ENCODE results near the gene TBC1D23. TPM values are rescaled to one million over a fixed set of nuclear protein-coding genes. Genes with fewer than 3 reads are reported as not detected.

The TBC1D23 gene
- total and polyA plus RNA-seq, 9 of the 15 experiments (the other 6 are each of a cell fraction or from before 2014, with no cell fraction given), result 23.4 to 85.8 (median 43.7) TPM

DNA sequence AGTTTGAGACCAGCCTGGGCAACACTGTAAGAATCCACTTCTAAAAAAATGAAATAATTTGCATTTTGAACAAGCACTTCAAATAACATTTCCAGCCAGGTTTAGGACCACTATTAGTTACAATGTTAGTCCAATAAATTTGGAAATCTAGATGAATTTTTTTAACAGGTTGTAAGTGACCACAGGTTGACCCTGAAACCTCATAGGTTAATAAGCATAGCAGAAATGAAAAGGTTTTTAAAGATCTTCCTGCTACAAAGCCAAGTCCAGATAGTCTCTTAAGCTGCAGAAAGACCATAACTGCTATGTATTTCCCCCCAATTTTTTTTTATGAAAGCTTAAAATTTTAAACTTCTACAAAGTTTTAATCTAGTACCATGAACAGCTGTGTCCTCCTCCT lies 72.3 kb downstream of the TBC1D23 start:
- Histone ChIP-seq H3K9me3 (replicated peaks; ENCODE audit: control insufficient read depth, insufficient read depth, low read depth, low read length) (no peaks in the 10 kb centered on the region), H3K9ac (ENCODE audit: insufficient read depth in 1 of 2, low read depth in 2 of 2, low read length in 2 of 2) (no peak overlapping the region), H3K4me2 (ENCODE audit: insufficient read depth, low read length) (no peak overlapping the region), H3K36me3 (ENCODE audit: control insufficient read depth, insufficient read depth, low read length) (no peaks in the 10 kb centered on the region), H2AFZ (ENCODE audit: low read depth, low read length) (no peak overlapping the region), H4K20me1 (replicated peaks; ENCODE audit: control insufficient read depth, insufficient read depth, low read length) (no peaks in the 10 kb centered on the region), H3K4me3 (no peak overlapping the region), H3K79me2 (ENCODE audit: control insufficient read depth, insufficient read depth, low read length) (peaks cover 7% of the 10 kb centered on the region; the same call in 2 of the 3 replicates), H3K9me1 (ENCODE audit: control insufficient read depth, insufficient read depth, low read length) (no peaks in the 10 kb centered on the region), H3K27ac (ENCODE audit: extremely low read depth, low read depth, low read length) (no peak overlapping the region), H3K27me3 (ENCODE audit: control insufficient read depth in 2 of 2, insufficient read depth in 2 of 2, low read length in 2 of 2) (no peaks in the 10 kb centered on the region), H3K4me1 (replicated peaks in 1 of 2; ENCODE audit: control insufficient read depth in 2 of 2, insufficient read depth in 2 of 2, low read length in 2 of 2) (peaks cover 9 to 14% of the 10 kb centered on the region in 2 experiments; a peak in 4 of 5 replicates)
- no TSS peak for BruUV-seq (replicated peaks)
- TF ChIP-seq ZNF212 (CRISPR knock-in tag; IDR thresholded peaks at IDR 0.05), result no peak
- TF ChIP-seq RBM17 (IDR thresholded peaks at IDR 0.05; ENCODE audit: borderline replicate concordance, low read depth, low read length), result no peak
- TF ChIP-seq, protein P1, sequence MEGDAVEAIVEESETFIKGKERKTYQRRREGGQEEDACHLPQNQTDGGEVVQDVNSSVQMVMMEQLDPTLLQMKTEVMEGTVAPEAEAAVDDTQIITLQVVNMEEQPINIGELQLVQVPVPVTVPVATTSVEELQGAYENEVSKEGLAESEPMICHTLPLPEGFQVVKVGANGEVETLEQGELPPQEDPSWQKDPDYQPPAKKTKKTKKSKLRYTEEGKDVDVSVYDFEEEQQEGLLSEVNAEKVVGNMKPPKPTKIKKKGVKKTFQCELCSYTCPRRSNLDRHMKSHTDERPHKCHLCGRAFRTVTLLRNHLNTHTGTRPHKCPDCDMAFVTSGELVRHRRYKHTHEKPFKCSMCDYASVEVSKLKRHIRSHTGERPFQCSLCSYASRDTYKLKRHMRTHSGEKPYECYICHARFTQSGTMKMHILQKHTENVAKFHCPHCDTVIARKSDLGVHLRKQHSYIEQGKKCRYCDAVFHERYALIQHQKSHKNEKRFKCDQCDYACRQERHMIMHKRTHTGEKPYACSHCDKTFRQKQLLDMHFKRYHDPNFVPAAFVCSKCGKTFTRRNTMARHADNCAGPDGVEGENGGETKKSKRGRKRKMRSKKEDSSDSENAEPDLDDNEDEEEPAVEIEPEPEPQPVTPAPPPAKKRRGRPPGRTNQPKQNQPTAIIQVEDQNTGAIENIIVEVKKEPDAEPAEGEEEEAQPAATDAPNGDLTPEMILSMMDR (IDR thresholded peaks at IDR 0.05 in 2 of 3, conservative IDR thresholded peaks at IDR 0.05 in 1 of 3; ENCODE audit: insufficient read depth in 2 of 3, low read depth in 1 of 3, low read length in 3 of 3), result no peak
- TF ChIP-seq SRSF7 (optimal IDR thresholded peaks at IDR 0.05; ENCODE audit: low read depth, low read length), result no peak
- no peak for TF ChIP-seq MTF1 (CRISPR knock-in tag; IDR thresholded peaks at IDR 0.05; ENCODE audit: borderline replicate concordance)
- TF ChIP-seq TCFL5 (CRISPR knock-in tag; conservative IDR thresholded peaks at IDR 0.05), result no peak
- no peak for TF ChIP-seq SETDB1 (IDR thresholded peaks at IDR 0.05; ENCODE audit: low read length)
- no peak for TF ChIP-seq DMBX1 (CRISPR knock-in tag; IDR thresholded peaks at IDR 0.05; ENCODE audit: borderline replicate concordance)
- no peak for TF ChIP-seq ZNF644 (tag; IDR thresholded peaks at IDR 0.05; ENCODE audit: low read depth)
- intact Hi-C loops (cut with micrococcal nuclease), result no loop called here
- in situ Hi-C loops (cut with MboI), result no loop called here
- ATAC-seq (no peak), FAIRE-seq (peak; percentile 11), DNase-seq (ENCODE audit: extremely low read depth in 1 of 4, low spot score in 3 of 4) (no peak)
- CTCF ChIA-PET (ENCODE audit: low intra/inter-chr PET ratio), result no interaction called here
- POLR2A ChIA-PET, result interaction anchor here (1.2 to 1.5 kb wide), 4 partner anchors 10 to 23 kb away, joined by 3 to 4 read pairs (median 3); no protein-coding TSS in a partner anchor

All from K562 (cell line).